Measurements from ENCODE around the gene ZNF366. TPM values are rescaled to one million over a fixed set of nuclear protein-coding genes. Genes with fewer than 3 reads are reported as not detected.

ZNF366 gene
- total and polyA plus RNA-seq, 2 donors from 2014 or later, result 0.22 to 8.1 TPM

DNA sequence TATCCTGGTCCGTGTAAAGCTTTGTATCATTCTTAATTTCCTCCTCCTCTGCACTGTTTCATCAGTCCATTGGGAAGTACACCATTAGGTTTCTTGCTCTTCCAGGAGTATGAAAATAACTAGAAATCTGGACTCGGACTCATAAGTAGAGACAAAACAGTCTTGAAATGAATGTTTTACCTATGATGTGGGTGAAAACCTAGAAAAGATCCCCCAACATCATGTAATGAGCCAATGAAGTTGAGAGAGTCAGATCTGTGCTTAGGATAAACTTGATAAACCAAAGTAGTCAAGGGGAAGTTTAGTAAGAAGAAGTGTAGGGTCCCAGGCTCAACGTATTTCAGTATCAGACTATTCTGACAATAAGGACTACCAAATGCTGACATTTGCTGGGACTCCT lies 25.2 kb downstream of the ZNF366 start:
- FAIRE-seq (no peak), DNase-seq (no peak)
- H3K27ac ChIP-seq (ENCODE audit: low read depth in 2 of 2, low read length in 2 of 2), result no peak overlapping the region
- no peak overlapping the region for H3K4me3 ChIP-seq (ENCODE audit: low read length in 3 of 3)
- TF ChIP-seq, protein P1, sequence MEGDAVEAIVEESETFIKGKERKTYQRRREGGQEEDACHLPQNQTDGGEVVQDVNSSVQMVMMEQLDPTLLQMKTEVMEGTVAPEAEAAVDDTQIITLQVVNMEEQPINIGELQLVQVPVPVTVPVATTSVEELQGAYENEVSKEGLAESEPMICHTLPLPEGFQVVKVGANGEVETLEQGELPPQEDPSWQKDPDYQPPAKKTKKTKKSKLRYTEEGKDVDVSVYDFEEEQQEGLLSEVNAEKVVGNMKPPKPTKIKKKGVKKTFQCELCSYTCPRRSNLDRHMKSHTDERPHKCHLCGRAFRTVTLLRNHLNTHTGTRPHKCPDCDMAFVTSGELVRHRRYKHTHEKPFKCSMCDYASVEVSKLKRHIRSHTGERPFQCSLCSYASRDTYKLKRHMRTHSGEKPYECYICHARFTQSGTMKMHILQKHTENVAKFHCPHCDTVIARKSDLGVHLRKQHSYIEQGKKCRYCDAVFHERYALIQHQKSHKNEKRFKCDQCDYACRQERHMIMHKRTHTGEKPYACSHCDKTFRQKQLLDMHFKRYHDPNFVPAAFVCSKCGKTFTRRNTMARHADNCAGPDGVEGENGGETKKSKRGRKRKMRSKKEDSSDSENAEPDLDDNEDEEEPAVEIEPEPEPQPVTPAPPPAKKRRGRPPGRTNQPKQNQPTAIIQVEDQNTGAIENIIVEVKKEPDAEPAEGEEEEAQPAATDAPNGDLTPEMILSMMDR (IDR thresholded peaks at IDR 0.05; ENCODE audit: borderline replicate concordance, extremely low read depth, insufficient read depth), result no peak
- peaks cover 0 to 6% (median 2%) of the 10 kb centered on the region in 3 donors for H3K4me1 ChIP-seq (ENCODE audit: control insufficient read depth in 2 of 3, insufficient read depth in 2 of 3, low read depth in 1 of 3, low read length in 3 of 3)
- intact Hi-C loops (cut with DNase I), result no loop called here
- no peaks in the 10 kb centered on the region for H3K27me3 ChIP-seq (ENCODE audit: control insufficient read depth, insufficient read depth, low read length)
- no peaks in the 10 kb centered on the region for H3K9me3 ChIP-seq (ENCODE audit: control insufficient read depth in 2 of 3, insufficient read depth in 1 of 3, low read length in 3 of 3)
- H3K36me3 ChIP-seq (ENCODE audit: control insufficient read depth in 2 of 3, insufficient read depth in 3 of 3, low read length in 3 of 3), result no peaks in the 10 kb centered on the region
- no peak overlapping the region for H3K9ac ChIP-seq (ENCODE audit: low read length in 3 of 3)

- H3K9me3 ChIP-seq (ENCODE audit: control insufficient read depth in 2 of 3, insufficient read depth in 1 of 3, low read length in 3 of 3), result no peaks in the 10 kb centered on the region
- intact Hi-C loops (cut with DNase I), result no loop called here
- H3K27me3 ChIP-seq (ENCODE audit: control insufficient read depth, insufficient read depth, low read length), result no peaks in the 10 kb centered on the region
Observed at GRCh38 chr5:72480841-72481240, 26.4 kb downstream of the ZNF366 start.

GRCh38 chr5:72479921-72480320 lies 27.3 kb downstream of the ZNF366 start:
- no peaks in the 10 kb centered on the region for H3K27me3 ChIP-seq (ENCODE audit: control insufficient read depth, insufficient read depth, low read length)
- no peaks in the 10 kb centered on the region for H3K4me1 ChIP-seq (ENCODE audit: control insufficient read depth in 2 of 3, insufficient read depth in 2 of 3, low read depth in 1 of 3, low read length in 3 of 3)
- DNase-seq (no peak), FAIRE-seq (no peak)
- H3K4me3 ChIP-seq (ENCODE audit: low read length in 3 of 3), result no peak overlapping the region
- no peaks in the 10 kb centered on the region for H3K36me3 ChIP-seq (ENCODE audit: control insufficient read depth in 2 of 3, insufficient read depth in 3 of 3, low read length in 3 of 3)
- intact Hi-C loops (cut with DNase I), result no loop called here
- no peak overlapping the region for H3K9ac ChIP-seq (ENCODE audit: low read length in 3 of 3)
- H3K9me3 ChIP-seq (ENCODE audit: control insufficient read depth in 2 of 3, insufficient read depth in 1 of 3, low read length in 3 of 3), result no peaks in the 10 kb centered on the region
- TF ChIP-seq, protein P1 (IDR thresholded peaks at IDR 0.05; ENCODE audit: borderline replicate concordance, extremely low read depth, insufficient read depth), result no peak
- no peak overlapping the region for H3K27ac ChIP-seq (ENCODE audit: low read depth in 2 of 2, low read length in 2 of 2)

More at GRCh38 chr5:72480841-72481240, 26.4 kb downstream of the ZNF366 start:
- Histone ChIP-seq H3K9ac (ENCODE audit: low read length in 3 of 3) (no peak overlapping the region), H3K4me3 (ENCODE audit: low read length in 3 of 3) (no peak overlapping the region), H3K4me1 (ENCODE audit: control insufficient read depth in 2 of 3, insufficient read depth in 2 of 3, low read depth in 1 of 3, low read length in 3 of 3) (no peaks in the 10 kb centered on the region), H3K27ac (ENCODE audit: low read depth in 2 of 2, low read length in 2 of 2) (no peak overlapping the region), H3K36me3 (ENCODE audit: control insufficient read depth in 2 of 3, insufficient read depth in 3 of 3, low read length in 3 of 3) (no peaks in the 10 kb centered on the region)
- FAIRE-seq (no peak), DNase-seq (no peak)
- TF ChIP-seq, protein P1 (IDR thresholded peaks at IDR 0.05; ENCODE audit: borderline replicate concordance, extremely low read depth, insufficient read depth), result no peak

- intact Hi-C loops (cut with DNase I), result no loop called here
Observed at GRCh38 chr5:72478684-72479083, 28.5 kb downstream of the ZNF366 start.

More at GRCh38 chr5:72478684-72479083, 28.5 kb downstream of the ZNF366 start:
- FAIRE-seq (no peak), DNase-seq (no peak)
- Histone ChIP-seq H3K4me3 (ENCODE audit: low read length in 3 of 3) (no peak overlapping the region), H3K9ac (ENCODE audit: low read length in 3 of 3) (no peak overlapping the region), H3K27ac (ENCODE audit: low read depth in 2 of 2, low read length in 2 of 2) (no peak overlapping the region), H3K9me3 (ENCODE audit: control insufficient read depth in 2 of 3, insufficient read depth in 1 of 3, low read length in 3 of 3) (no peaks in the 10 kb centered on the region), H3K36me3 (ENCODE audit: control insufficient read depth in 2 of 3, insufficient read depth in 3 of 3, low read length in 3 of 3) (no peaks in the 10 kb centered on the region), H3K27me3 (ENCODE audit: control insufficient read depth, insufficient read depth, low read length) (no peaks in the 10 kb centered on the region), H3K4me1 (ENCODE audit: control insufficient read depth in 2 of 3, insufficient read depth in 2 of 3, low read depth in 1 of 3, low read length in 3 of 3) (no peaks in the 10 kb centered on the region)
- TF ChIP-seq, protein P1 (IDR thresholded peaks at IDR 0.05; ENCODE audit: borderline replicate concordance, extremely low read depth, insufficient read depth), result no peak

All from kidney (tissue), 14 donors.